Lower lobe of right lung (tissue), 2 donors: ENCODE measurements around the gene MAPK8IP1. TPM values are rescaled to one million over a fixed set of nuclear protein-coding genes. Genes with fewer than 3 reads are reported as not detected.
A peak's percentile ranks its signal among the peaks of the same experiment; 100 is the strongest.
"Not testable (repeated sequence)": the region's sequence is repeated elsewhere in the genome, so short reads cannot be mapped to it uniquely, and the experiment has no call there.

Experiments used
- ATAC-seq, 2 donors: fragments of 200-7000 bp; cut with Tn5 transposase; one replicate each; pipeline ENCODE4 v1.9.1; 2020 to 2022; ENCODE audit warnings: mild to moderate bottlenecking in 2 of 2, moderate library complexity in 2 of 2
- DNase-seq: peaks from one replicate; pipeline ENCODE4 v3.0.0-alpha.2; 2020
- H3K27ac ChIP-seq: fragments of 200-600 bp; one replicate; pipeline ENCODE4 v1.8.0; 2022
- H3K27me3 ChIP-seq: fragments of 200-600 bp; one replicate; pipeline ENCODE4 v1.8.0; 2022; ENCODE audit warnings: low read depth
- H3K36me3 ChIP-seq: fragments of 200-600 bp; one replicate; pipeline ENCODE4 v1.8.0; 2022; ENCODE audit warnings: mild to moderate bottlenecking
- H3K4me1 ChIP-seq: fragments of 200-600 bp; one replicate; pipeline ENCODE4 v1.8.0; 2022
- H3K4me3 ChIP-seq: fragments of 200-600 bp; one replicate; pipeline ENCODE4 v1.8.0; 2022; ENCODE audit warnings: mild to moderate bottlenecking
- H3K9me3 ChIP-seq: fragments of 200-600 bp; one replicate; pipeline ENCODE4 v1.8.0; 2022
- intact Hi-C: fragments of 100-400 bp; cut with DNase I; formaldehyde crosslinking; loops from one replicate; pipeline ENCODE4 v1.11.0; 2022
- long read RNA-seq: library from polyadenylated mRNA; unstranded; transcript quantifications from one replicate; pipeline ENCODE4 v2.0.0, GENCODE V29; 2021
- total RNA-seq: library from RNA; stranded (reverse); fragmentation: NEBNext Ultra II Directional; extraction: Animal tissue kit (Norgen Biotek cat#: 25700); gene quantifications from one replicate; pipeline ENCODE4 v1.2.1, GENCODE V29; 2021
- TF ChIP-seq, protein P1 (sequence below): fragments of 200-600 bp; IDR thresholded peaks from one replicate; pipeline ENCODE4 v1.8.0; 2022; ENCODE audit warnings: antibody characterized with exemption, mild to moderate bottlenecking
- donor health status: DM: no; HTN: yes; CAD: no; lungs with severe emphysema.

Gene MAPK8IP1
- 7.3 TPM for total RNA-seq
- long read RNA-seq, partial matches to known transcripts: 10 of 11 reads
- long read RNA-seq, other reads (novel, unspliced or antisense): 0 of 11 reads

DNA sequence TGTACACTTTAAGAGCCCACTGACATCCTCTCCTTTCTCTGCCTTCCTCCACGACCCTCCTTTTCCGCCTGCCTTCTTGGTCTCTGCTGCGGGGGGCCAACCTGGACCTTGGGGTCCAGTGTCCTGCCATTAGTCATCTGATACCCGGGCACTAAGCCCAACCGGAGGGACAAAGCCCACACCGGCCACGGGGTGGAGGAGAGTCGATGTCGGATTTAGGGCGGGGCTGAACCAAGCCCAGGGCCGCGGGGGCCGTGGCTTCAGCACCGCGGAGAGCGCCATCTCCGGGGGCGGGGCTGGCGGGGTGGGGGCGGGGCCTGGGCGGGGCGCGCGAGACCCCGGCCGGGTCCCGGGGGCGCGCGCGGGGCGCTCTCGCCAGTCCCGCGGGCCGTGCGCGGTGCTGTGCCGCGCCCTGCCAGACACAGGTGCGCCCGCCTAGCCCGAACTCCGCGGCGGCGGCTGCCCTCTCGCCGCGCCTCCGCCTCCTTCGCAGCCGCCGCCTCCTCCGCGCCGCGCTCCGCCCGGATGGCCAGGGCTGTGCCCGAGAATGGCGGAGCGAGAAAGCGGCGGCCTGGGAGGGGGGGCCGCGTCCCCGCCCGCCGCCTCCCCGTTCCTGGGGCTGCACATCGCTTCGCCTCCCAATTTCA, at the start of gene MAPK8IP1:
Gene MAPK8IP1, plus strand, starts transcription at position 378 of the 647 bp plus-strand sequence. Its CDS starts 170 bp downstream, at position 548.
- DNase-seq: peak; percentile 65
- no peak within 1 kb of the TSS for H3K27ac ChIP-seq
- H3K9me3 ChIP-seq: no peaks in the 10 kb centered on the region
- intact Hi-C loops: no loop called here
- no peaks in the 10 kb centered on the region for H3K27me3 ChIP-seq
- TF ChIP-seq, protein P1, sequence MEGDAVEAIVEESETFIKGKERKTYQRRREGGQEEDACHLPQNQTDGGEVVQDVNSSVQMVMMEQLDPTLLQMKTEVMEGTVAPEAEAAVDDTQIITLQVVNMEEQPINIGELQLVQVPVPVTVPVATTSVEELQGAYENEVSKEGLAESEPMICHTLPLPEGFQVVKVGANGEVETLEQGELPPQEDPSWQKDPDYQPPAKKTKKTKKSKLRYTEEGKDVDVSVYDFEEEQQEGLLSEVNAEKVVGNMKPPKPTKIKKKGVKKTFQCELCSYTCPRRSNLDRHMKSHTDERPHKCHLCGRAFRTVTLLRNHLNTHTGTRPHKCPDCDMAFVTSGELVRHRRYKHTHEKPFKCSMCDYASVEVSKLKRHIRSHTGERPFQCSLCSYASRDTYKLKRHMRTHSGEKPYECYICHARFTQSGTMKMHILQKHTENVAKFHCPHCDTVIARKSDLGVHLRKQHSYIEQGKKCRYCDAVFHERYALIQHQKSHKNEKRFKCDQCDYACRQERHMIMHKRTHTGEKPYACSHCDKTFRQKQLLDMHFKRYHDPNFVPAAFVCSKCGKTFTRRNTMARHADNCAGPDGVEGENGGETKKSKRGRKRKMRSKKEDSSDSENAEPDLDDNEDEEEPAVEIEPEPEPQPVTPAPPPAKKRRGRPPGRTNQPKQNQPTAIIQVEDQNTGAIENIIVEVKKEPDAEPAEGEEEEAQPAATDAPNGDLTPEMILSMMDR: no peak
- no peaks in the 10 kb centered on the region for H3K4me1 ChIP-seq
- peak within 1 kb of the TSS; percentile 50 for H3K4me3 ChIP-seq
- H3K36me3 ChIP-seq: peaks cover 26% of the 10 kb centered on the region
- ATAC-seq: peak; percentile 81 to 83

DNA sequence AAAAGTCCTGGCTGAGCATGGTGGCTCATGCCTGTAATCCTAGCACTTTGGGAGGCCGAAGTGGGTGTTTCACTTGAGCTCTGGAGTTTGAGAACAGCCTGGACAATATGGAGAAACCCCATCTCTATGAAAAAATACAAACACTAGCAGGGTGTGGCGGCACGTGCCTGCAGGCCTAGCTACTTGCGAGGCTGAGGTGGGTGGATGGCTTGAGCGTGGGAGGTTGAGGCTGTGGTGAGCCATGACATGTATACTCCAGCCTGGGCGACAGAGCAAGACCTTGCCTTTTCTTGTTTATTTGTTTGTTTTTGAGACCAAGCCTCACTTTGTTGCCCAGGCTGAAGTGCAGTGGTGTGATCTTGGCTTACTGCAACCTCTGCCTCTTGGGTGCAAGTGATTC, 46.2 kb upstream of the MAPK8IP1 start:
- intact Hi-C loops: no loop called here
- TF ChIP-seq, protein P1: no peak
- H3K4me1 ChIP-seq: no peaks in the 10 kb centered on the region
- H3K9me3 ChIP-seq: no peaks in the 10 kb centered on the region
- H3K27me3 ChIP-seq: no peaks in the 10 kb centered on the region
- H3K36me3 ChIP-seq: no peaks in the 10 kb centered on the region
- no peak overlapping the region for H3K27ac ChIP-seq
- ATAC-seq (no peak), DNase-seq (no peak)
- no peak overlapping the region for H3K4me3 ChIP-seq

DNA sequence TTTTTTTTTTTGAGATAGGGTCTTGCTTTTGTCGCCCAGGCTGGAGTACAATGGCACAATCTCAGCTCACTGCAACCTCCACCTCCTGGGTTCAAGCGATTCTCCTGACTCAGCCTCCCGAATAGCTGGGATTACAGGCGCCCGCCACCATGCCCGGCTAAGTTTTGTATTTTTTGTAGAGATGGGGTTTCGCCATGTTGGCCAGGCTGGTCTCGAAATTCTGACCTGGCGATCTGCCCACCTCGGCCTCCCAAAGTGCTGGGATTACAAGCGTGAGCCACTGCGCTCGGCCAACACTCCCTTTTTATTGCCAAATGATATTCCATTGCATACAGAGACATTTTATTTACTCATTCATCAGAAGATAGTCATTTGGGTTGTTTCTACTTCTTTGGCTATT, 45.2 kb upstream of the MAPK8IP1 start:
- DNase-seq, H3K27ac ChIP-seq, H3K9me3 ChIP-seq, H3K36me3 ChIP-seq, H3K4me3 ChIP-seq, H3K27me3 ChIP-seq, ATAC-seq, intact Hi-C loops, H3K4me1 ChIP-seq: not testable (repeated sequence)

DNA sequence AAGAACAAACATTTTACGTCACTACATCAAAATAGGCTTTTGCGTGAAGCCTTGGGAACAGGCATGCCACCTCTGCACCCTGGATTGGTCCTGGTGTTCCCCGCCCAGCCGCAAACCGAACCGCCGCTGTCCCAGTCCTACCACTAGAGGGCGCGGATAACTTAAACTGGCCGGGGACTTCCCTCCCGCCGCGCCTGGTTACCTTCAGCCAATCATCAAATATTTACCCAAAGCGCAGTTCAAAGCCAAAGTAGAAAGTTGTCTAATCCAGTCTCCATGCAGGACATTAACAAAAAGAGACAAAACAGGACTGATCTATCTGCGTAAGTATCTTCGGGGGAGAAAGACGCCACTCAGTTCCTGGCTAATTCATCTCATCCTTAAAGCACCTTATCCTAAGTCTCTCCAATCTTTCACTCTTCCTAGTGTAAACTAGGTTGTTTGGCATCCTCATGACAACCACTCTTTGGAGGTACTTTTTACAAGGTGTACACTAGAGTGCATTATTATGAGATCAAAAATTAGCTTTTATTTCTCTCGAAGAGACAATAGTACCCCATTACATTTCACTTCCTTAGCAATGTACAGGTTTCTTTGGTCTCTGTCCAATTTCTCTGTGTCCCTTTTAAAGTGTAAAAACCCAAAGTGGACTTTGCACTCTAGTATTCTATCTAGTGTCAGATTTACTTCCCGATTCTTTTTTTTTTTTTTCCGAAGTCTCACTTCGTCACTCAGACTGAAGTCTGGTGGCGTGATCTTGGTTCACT, 42.1 kb upstream of the MAPK8IP1 start:
- Histone ChIP-seq H3K4me3 (no peak overlapping the region), H3K36me3 (no peaks in the 10 kb centered on the region), H3K4me1 (peaks cover 15% of the 10 kb centered on the region), H3K27me3 (no peaks in the 10 kb centered on the region), H3K9me3 (no peaks in the 10 kb centered on the region), H3K27ac (peak overlapping the region; percentile 76)
- intact Hi-C loops: no loop called here
- peak; percentile 95 for DNase-seq
- ATAC-seq: peak; percentile 65 to 78
- TF ChIP-seq, protein P1: peak; percentile 91

DNA sequence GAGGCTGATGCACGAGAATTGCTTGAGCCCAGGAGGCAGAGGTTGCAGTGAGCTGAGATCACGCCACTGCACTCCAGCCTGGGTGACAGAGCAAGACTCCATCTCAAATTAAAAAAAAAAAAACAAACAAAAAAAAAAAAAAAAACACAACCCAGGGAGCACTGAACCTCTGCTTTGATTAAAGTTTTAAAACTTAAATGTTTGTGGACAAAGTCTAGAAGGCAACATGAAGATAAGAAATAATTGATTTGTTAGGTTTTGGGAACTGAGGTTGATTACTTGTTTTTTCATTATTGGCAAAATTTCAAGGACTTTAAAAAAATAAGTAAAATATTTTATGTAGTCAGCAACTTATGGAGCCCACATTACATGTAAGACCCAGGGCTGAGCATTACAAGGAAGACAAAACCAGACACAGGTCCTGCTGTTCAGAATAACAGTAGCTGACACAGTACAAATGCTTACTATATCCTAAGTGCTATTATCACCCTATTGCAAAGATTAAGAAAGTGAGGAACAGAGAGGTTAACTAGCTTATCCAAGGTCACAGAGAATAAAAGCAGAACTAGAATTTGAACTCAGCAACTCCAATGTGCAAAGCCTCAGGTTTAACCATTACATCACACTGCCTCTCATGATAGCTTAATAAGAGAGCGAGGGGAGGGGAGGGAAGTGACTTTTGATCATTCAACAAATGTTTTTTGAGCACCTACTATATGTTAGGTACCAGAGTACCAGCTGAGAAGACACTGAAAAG, 40.5 kb upstream of the MAPK8IP1 start:
- Histone ChIP-seq H3K27me3 (no peaks in the 10 kb centered on the region), H3K27ac (peak overlapping the region; percentile 2), H3K4me3 (no peak overlapping the region), H3K4me1 (peaks cover 31% of the 10 kb centered on the region), H3K36me3 (no peaks in the 10 kb centered on the region), H3K9me3 (no peaks in the 10 kb centered on the region)
- no peak for ATAC-seq
- DNase-seq: no peak
- TF ChIP-seq, protein P1: no peak
- intact Hi-C loops: no loop called here
